HG03108 (cell line): Measurements from ENCODE around the gene VPS13D.

ENCODE experiments used
- ATAC-seq: cut with Tn5 transposase; IDR thresholded peaks from one replicate; pipeline ENCODE4 v1.9.1; 2021; ENCODE audit warnings: moderate library complexity; ENCODE audit not compliant: unreplicated experiment

The VPS13D gene

GRCh38 chr1:12547586-12548225, 317.9 kb downstream of the VPS13D start:
- no peak for ATAC-seq

- ATAC-seq = no peak
Observed at GRCh38 chr1:12548279-12548972, 318.6 kb downstream of the VPS13D start.

DNA sequence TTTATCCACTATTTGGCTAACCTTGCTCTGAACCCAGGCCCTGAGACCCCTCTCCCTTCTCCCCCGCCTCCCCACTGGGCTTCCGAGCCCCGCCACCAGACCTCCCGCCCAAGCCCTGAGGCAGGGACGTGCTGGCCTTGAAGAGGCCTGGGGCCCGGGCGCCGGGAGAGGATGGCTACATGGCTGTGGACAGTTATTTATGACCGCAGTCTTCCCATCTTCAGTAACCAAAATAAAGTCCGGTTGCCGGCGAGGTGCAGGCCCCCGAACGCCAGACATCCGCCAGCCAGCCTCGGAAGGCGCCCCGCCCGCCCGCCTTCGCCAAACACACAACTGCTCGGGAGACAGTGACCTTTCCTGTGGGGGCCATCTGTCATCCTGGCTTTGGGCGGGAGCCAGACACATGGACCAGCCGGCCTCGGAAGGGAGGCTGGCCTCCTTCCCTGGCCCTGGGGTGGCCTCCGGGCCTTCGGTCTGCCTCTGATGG, 319.2 kb downstream of the VPS13D start:
- no peak for ATAC-seq

DNA sequence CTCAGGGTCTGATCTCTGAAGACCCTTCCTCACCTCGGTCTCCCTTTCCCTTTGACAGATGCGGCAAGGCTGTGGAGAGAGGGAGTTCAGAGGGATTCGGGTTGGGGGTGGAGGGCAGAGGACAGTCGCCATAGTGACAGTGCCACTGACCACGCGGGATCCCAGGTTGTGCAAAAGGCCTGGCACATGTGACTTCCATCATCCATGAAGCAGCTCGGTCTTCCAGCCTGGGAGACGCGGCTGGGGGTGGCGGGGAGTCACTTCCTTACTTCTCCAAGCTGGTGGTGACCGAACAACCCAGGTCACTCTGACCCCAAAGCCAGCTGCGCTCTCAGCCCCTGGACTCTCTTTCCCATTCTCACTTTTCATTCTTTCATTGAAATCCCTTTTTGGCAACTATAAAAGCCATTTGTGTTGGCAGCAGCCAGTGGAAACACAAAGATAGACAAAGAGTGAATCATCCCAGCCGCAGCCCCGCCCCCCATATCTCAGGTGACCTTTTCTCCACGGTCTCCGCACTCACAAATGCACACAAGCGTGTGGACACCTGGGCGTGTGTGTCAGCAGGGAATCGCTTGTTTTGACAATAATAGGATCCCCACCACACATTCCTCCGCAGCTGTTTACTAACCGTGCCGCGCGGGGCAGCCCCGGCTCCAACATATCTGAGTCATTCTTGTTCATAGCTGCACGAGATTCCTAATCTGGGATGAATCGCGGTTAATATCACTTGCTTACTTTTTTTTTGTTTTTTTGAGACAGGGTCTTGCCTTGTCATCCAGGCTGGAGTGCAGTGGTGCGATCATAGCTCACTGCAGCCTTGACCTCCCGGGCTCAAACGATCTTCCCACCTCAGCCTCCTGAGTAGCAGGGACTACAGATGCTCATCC, 319.9 kb downstream of the VPS13D start:
- no peak for ATAC-seq

DNA sequence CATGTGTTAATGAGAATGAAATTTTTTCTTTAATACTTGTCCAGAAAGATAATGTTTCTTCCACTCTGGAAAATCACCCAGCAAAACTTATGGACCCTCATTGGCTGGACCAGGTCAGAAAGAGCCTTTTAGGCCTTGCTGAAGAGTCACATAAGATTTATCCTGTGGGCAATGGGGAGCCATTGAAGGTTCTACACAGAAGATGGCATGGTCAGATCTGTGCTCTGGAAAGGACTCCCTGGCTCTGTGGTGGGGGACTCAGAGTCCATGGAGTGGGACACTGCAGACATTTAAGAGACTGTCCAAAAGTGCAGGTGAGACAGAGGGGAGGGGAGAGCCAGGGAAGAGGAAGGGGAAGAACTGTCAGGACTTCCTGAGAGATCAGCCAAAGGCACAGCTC, 321.8 kb downstream of the VPS13D start:
- no peak for ATAC-seq

DNA sequence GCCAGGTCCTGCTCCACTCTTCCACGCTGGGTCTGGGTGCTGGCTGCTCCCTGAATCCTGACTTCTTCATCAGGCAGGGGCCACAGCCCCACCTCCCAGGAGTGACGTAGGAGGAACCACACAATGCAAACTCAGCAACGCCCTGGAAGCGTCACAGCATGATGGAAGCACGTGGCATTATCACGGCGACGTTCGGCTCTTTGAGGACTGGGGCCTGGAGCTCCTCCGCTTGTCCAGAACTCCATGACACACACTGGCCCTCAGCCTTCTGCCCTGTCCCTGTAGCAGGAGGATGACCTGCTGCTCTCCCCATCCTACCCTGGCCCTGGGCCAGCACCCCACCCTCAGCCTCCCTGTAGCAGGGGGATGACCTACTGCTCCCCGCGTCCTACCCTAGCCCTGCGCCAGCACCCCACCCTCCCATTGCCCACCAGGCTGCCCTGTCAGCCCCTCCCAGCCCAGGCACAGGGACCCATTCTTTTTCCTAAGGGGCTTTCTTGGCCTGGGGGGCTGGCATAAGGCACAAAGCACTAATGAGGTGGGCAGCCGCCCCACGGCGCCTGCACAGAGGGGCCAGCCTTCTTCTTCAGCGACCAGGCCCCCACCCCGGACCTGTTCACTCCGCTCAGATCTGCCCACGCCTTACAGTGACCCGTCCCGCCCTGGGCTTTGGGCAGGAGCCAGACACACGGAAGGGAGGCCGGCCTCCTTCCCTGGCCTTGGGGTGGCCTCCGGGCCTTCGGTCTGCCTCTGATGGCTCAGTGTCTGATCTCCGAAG, 322.5 kb downstream of the VPS13D start:
- ATAC-seq = no peak

DNA sequence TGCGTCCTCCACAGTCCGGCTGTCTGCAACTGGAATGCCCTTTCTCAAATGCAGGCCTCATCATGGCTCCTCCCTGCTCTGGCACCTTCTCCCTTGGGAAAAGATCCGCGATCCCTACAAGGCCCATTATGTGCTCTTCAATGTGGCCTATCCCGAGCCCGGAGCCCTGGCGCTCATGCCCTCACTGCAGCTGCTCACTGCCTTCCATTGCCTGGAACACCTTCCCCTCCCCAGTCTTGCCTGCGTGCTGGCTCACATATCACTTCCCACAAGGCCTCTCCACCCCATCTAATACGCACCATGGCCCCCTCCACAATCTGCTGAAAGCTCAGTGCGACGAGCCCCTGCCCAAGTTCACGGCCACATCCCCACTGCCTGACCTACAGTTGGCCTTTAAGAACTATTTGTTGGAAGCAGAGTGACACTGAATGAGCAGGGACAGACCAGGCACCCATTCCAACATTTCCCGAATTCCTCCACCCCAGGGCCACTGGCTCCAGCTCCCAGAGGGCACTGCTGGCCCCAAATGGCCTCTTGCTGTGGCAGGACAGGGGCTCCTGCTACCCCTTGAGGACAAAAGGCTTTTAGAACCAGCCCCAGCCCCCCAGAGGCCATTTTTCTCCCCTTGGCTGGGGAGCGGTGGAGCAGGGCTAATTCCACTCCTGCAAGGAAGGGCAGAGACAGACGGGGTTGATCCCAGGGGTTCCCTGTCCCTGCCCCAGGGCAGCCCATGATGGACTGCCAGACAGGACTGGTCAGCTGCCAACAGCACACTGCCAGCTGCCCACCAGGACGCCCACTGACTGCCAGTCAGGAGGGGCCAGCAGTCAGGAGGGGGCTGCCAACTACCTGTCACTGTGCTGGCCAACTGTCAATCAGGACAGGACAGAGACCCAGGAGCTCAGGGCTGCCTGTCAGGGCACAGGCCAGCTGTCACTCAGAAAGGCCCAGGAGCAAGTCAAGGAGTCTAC, 323.4 kb downstream of the VPS13D start:
- no peak for ATAC-seq

DNA sequence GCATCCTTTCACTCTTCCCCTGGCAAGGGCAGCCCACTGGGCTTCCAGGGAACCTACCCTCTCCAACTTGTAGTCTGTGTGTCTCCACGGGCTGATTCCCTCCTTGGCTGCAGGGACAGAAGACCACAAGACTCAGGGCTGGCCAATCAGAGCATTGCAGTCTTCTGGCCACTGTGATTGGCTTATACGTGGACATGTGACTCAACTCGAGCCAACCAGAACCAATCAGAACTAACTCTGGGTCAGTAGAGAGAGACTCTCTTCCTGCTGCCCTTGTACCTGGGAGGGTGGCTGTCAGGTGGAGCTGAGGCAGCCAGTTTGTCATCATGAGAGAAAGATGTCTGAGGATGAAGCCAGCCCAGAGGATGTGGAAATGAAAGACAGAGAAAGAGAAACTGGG, 324.1 kb downstream of the VPS13D start:
- no peak for ATAC-seq

DNA sequence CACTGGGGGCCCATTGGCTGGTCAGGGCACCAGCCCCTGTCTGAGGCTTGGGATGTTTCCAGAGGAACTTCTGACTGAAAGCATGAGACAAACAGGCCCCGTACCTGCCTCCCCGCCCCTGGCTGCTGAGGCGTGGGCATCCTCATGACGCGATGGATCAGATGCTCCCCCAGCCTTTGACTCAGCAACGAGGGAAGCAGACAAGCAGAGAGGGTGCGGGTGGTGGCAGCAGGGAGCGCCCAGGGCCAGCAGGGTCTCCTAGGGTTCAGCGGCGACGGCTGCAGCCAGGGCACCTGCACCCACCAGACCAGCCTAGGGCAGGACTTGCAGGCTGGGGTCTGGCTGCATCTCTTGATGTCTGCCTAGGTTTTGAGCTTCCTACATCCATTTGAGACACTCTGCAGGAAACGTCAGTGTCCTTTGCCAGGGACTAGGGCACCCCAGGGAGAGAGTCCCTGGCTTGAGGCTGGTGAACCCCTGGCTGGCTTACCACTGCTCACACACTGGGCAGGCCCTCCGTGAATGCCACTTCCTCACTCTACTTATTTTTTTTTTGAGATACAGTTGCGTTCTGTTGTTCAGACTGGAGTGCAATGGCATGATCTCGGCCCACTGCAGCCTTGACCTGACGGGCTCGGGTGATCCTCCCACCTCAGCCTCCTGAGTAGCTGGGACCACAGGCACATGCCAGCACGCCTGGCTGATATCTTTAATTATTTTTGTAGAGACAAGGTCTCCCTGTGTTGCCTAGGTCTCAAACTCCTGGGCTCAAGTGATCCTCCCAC, 324.9 kb downstream of the VPS13D start:
- ATAC-seq = no peak

GRCh38 chr1:12555411-12556367, 325.9 kb downstream of the VPS13D start:
- ATAC-seq = no peak

DNA sequence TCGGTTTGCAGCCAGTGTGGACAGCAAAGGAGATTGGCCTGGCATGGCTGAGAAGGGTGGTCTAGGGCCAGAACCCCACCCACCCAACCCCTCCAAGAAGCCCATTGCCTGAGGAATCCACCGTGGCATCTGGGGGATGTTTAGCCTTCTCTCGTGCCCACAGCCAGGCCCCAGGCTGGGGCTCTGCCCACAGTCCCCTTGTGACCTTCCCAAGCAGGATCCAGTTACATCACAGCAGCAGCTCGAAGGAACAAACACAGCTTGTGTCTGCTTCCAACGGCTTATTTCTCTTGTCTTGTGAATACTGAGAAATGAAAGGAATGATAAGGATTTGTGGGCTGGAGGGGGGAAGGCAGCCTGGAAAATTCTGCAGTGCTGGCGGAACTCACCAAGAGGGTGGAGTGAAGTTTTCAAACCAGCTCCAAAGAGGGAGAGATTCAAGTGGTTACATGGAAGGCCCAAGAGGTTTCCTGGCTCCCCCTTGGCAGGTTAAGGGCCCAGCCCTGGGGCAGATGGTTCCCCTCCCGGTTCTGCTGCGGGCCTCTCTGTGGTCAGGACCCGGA, 326.6 kb downstream of the VPS13D start:
- no peak for ATAC-seq

- no peak for ATAC-seq
Observed at GRCh38 chr1:12556957-12557935, 327.4 kb downstream of the VPS13D start.

DNA sequence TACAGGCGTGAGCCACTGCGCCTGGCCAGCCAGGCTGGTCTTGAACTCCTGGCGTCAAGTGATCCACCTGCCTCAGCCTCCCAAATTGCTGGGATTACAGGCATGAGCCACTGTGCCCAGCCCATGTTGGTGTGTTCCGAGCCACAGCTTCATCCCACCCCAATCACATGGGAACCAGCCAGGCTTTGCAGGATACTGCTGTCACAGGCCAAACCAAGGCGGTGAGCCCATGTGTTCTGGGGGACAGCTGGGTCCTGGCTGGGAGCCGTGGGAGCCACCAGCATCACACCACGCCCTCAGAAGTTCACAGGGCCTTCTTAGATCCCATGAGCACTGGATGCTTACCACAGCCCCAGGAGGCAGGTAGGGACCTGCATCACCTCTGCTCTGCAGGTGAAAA, 331.3 kb downstream of the VPS13D start:
- ATAC-seq = no peak
